Thyroid gland (tissue), 4 donors: Measurements from ENCODE around the gene GALNT4. TPM values are rescaled to one million over a fixed set of nuclear protein-coding genes. Genes with fewer than 3 reads are reported as not detected.

Experiments used
- DNase-seq, 2 donors: peaks; one replicate each; pipeline ENCODE4 v3.0.0-alpha.2; 2019
- H3K27ac ChIP-seq, 3 donors: fragments of 200-600 bp; sonication (generic); 1 replicate in 2 of 3; 2 replicates in 1 of 3; pipeline ENCODE4 v1.5.1; 2016 to 2019; ENCODE audit warnings: mild to moderate bottlenecking in 1 of 3, moderate library complexity in 1 of 3
- H3K27me3 ChIP-seq: fragments of 200-600 bp; sonication (generic); one replicate; pipeline ENCODE4 v1.5.1; 2019
- H3K36me3 ChIP-seq, 2 donors: fragments of 200-600 bp; sonication (generic); one replicate each; pipeline ENCODE4 v1.5.1; 2016 to 2019
- H3K4me1 ChIP-seq, 2 donors: fragments of 200-600 bp; sonication (generic); one replicate each; pipeline ENCODE4 v1.5.1; 2017 to 2019
- H3K4me3 ChIP-seq, 3 donors: fragments of 200-600 bp; sonication (generic); replicated peaks in 1 of 3; 1 replicate in 2 of 3; 2 replicates in 1 of 3; pipeline ENCODE4 v1.5.1; 2016; ENCODE audit warnings: mild to moderate bottlenecking in 1 of 3
- H3K9me3 ChIP-seq: fragments of 200-600 bp; sonication (generic); one replicate; pipeline ENCODE4 v1.5.1; 2017
- CTCF ChIP-seq, 6 experiments: fragments of 200-600 bp in 3 of 6; fragments of 450-650 bp in 3 of 6; sonication (generic) in 3 of 6; IDR thresholded peaks; one replicate each; pipeline ENCODE4 v1.5.1; 2016 to 2019; ENCODE audit warnings: antibody characterized with exemption in 6 of 6, mild to moderate bottlenecking in 2 of 6, inconsistent platforms in 1 of 6, moderate library complexity in 1 of 6
- POLR2A ChIP-seq, 2 donors: fragments of 450-650 bp; IDR thresholded peaks; one replicate each; pipeline ENCODE4 v1.6.1; 2017; ENCODE audit warnings: antibody characterized with exemption in 2 of 2, mild to moderate bottlenecking in 2 of 2, moderate library complexity in 1 of 2
- WGBS, 2 donors: methylation state at CpG; one replicate each; pipeline ENCODE4 v1.1.5; 2017; 5-methylcytosine and 5-hydroxymethylcytosine counted together
- intact Hi-C: fragments of 100-400 bp; cut with DNase I; formaldehyde crosslinking; loops from one replicate; pipeline ENCODE4 v1.15.1; 2023
- total RNA-seq, 4 donors: library from RNA; depleted of rRNA; stranded (reverse); fragments of >200 nt; gene quantifications; one replicate each; pipeline ENCODE4 v1.2.3, GENCODE V29; 2016

Gene GALNT4
- total RNA-seq, 4 donors from 2014 or later = 7.0 to 11.2 (median 7.3) TPM

DNA sequence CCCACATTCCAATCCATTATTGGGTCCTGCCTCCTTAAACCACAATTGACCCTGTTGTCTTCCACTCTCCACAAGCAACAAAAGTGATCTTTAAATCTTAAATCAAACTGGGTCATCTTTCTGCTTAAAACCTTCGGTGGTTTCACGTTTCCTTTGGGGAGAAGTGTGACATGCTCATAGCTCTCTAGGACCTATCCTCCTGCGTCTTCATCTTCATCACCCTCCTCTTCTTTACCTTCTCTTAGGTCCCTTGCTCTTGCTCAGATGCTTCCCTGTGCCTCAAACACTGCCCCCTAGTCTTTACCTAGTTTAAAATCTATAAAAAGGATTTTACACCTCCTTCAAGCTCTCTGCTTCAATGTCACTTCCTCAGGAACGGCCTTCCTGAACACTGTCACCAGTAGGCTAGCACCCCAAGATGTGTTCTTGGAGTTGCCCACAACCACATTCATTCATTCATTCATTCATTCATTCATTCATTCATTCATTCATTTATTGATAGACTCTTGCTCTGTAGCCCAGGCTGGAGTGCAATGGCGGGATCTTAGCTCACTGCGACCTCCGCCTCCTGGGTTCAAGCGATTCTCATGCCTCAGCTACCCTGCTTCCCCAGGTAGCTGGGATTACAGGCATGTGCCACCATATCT is 46.8 kb downstream of the GALNT4 start:
- Histone ChIP-seq H3K4me3 (no peak overlapping the region), H3K27me3 (no peaks in the 10 kb centered on the region), H3K4me1 (no peaks in the 10 kb centered on the region), H3K36me3 (no peaks in the 10 kb centered on the region), H3K27ac (no peak overlapping the region), H3K9me3 (no peaks in the 10 kb centered on the region)
- 94 to 97% methylated on average over 8 of the region's 8 CpGs for WGBS, 2 donors
- intact Hi-C loops = no loop called here
- no peak for DNase-seq
- TF ChIP-seq CTCF (IDR thresholded peaks at IDR 0.05) (no peak), POLR2A (IDR thresholded peaks at IDR 0.05) (no peak)

DNA sequence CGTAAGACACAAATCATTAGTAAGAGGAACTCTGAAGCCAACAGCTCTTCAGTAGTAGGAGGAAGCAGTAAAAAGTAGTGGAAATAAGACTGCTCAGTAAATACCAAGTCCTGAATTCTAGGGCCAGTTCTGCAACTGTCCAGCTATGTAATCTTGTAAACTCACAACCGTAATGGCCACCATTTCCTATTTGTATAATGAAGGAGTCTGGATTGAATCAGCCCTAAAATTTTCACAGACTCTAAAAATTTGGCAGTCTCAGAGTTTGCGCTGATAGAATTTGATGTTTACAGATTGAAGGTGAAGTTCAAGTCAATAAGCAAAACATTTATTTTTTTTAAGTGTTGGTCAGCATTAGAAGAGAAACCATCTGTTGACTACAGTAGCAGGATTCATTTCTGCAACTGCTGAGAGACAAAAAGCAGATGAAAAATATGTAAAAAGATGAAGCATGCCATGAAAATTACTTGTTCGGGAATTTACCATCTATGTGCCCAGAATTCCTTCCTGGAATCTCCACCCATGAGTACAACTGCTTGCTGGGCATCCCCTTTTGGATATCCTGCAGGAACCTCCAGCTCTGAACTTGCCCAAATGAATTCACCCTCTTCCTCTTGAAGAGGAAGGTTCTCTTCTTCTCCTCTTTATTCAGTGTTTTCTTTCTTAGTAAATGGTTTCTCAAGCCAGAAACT is 47.5 kb downstream of the GALNT4 start:
- intact Hi-C loops = no loop called here
- WGBS, 2 donors = 89 to 90% methylated on average over 4 of the region's 4 CpGs
- no peak for TF ChIP-seq CTCF (IDR thresholded peaks at IDR 0.05)
- TF ChIP-seq POLR2A (IDR thresholded peaks at IDR 0.05) = no peak

GRCh38 chr12:89476232-89476631 is 48.4 kb downstream of the GALNT4 start:
- intact Hi-C loops = no loop called here
- WGBS, 2 donors = 81 to 93% methylated on average over 3 of the region's 3 CpGs
- Histone ChIP-seq H3K9me3 (no peaks in the 10 kb centered on the region), H3K36me3 (no peaks in the 10 kb centered on the region), H3K27ac (no peak overlapping the region), H3K4me3 (no peak overlapping the region), H3K4me1 (no peaks in the 10 kb centered on the region), H3K27me3 (no peaks in the 10 kb centered on the region)
- DNase-seq = no peak
- TF ChIP-seq POLR2A (IDR thresholded peaks at IDR 0.05) (no peak), CTCF (IDR thresholded peaks at IDR 0.05) (no peak)

More for the DNA sequence above, 47.5 kb downstream of the GALNT4 start:
- no peaks in the 10 kb centered on the region for H3K27me3 ChIP-seq
- DNase-seq = no peak
- H3K4me3 ChIP-seq = no peak overlapping the region
- no peaks in the 10 kb centered on the region for H3K4me1 ChIP-seq
- H3K27ac ChIP-seq = no peak overlapping the region
- no peaks in the 10 kb centered on the region for H3K36me3 ChIP-seq
- no peaks in the 10 kb centered on the region for H3K9me3 ChIP-seq

GRCh38 chr12:89475203-89475990 is 49.2 kb downstream of the GALNT4 start:
- intact Hi-C loops = no loop called here
- H3K4me3 ChIP-seq = no peak overlapping the region

More at GRCh38 chr12:89475203-89475990, 49.2 kb downstream of the GALNT4 start:
- WGBS, 2 donors = 85 to 88% methylated on average over 6 of the region's 6 CpGs
- H3K36me3 ChIP-seq = no peaks in the 10 kb centered on the region
- no peaks in the 10 kb centered on the region for H3K27me3 ChIP-seq
- TF ChIP-seq CTCF (IDR thresholded peaks at IDR 0.05) (no peak), POLR2A (IDR thresholded peaks at IDR 0.05) (no peak)
- no peak for DNase-seq
- no peak overlapping the region for H3K27ac ChIP-seq
- H3K4me1 ChIP-seq = no peaks in the 10 kb centered on the region
- H3K9me3 ChIP-seq = no peaks in the 10 kb centered on the region
